Lower leg skin (tissue), 3 donors: ENCODE data around the gene DDX47.

Source experiments
- POLR2A ChIP-seq, 2 donors: fragments of 450-650 bp; IDR thresholded peaks; one replicate each; pipeline ENCODE4 v1.6.1; 2016 to 2017; ENCODE audit warnings: antibody characterized with exemption in 2 of 2, mild to moderate bottlenecking in 1 of 2, moderate library complexity in 1 of 2
- TF ChIP-seq, protein P1 (sequence below), 3 donors: fragments of 450-650 bp; IDR thresholded peaks; one replicate each; pipeline ENCODE4 v1.5.1; 2016; ENCODE audit warnings: antibody characterized with exemption in 3 of 3, mild to moderate bottlenecking in 3 of 3, moderate library complexity in 2 of 3

DNA sequence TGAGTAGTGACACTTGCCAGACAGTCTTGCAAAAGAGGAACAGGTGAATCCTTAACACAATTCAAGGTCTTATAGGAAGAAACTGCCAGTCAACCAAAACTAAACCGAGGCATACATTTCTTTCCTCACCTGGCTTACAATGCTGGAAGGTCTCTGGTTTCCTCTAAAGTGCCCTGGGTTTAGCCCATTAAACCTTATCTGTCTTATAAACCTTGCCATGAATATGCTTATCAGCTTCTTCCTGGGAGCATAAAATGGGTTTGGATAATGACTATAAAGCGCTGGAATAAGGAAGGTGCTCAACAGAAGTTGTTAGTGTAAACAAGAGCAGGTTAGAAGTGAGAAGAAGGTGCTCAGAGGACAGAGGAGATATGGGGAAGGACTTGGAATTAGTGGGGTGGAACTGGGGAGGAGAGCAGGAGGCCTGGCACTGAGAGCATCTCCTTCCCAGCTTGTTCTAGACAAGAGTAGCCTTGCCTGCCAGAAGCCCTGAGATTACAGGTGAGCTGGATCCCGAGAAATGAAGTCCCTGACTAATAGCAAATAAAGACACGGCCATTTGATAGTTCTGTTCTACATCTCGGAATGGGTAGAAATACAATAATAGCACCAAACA is 64.1 kb downstream of the DDX47 start:
- TF ChIP-seq, protein P1, sequence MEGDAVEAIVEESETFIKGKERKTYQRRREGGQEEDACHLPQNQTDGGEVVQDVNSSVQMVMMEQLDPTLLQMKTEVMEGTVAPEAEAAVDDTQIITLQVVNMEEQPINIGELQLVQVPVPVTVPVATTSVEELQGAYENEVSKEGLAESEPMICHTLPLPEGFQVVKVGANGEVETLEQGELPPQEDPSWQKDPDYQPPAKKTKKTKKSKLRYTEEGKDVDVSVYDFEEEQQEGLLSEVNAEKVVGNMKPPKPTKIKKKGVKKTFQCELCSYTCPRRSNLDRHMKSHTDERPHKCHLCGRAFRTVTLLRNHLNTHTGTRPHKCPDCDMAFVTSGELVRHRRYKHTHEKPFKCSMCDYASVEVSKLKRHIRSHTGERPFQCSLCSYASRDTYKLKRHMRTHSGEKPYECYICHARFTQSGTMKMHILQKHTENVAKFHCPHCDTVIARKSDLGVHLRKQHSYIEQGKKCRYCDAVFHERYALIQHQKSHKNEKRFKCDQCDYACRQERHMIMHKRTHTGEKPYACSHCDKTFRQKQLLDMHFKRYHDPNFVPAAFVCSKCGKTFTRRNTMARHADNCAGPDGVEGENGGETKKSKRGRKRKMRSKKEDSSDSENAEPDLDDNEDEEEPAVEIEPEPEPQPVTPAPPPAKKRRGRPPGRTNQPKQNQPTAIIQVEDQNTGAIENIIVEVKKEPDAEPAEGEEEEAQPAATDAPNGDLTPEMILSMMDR (IDR thresholded peaks at IDR 0.05) = no peak
- no peak for TF ChIP-seq POLR2A (IDR thresholded peaks at IDR 0.05)
